ENCODE results near the gene PDGFC.

Gene PDGFC

DNA sequence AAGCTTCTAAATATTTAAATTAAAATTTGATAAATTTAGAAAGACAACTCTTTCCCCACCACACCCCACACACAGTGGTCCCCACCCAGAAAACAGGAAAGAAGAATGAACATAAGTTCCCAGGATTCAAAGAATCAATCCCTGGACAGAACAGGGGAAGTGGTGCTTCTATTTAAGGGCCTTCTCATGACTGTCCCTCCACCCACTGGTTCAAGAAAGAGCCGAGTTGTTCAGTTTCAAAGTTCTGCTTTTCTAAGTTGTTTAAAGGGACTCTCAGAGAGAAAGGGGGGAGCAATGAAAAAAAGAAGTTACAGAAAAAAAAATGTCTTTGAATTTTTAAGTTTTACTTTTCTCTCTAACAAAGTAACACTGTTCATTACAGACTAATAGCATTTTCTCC, 195.8 kb downstream of the PDGFC start:
- Histone ChIP-seq H3K4me1 (ENCODE audit: insufficient read depth, low read length, severe bottlenecking) (no peaks in the 10 kb centered on the region), H3K9me3 (ENCODE audit: low read length) (no peaks in the 10 kb centered on the region), H3K9ac (ENCODE audit: low read length) (no peak overlapping the region), H2AFZ (ENCODE audit: low read length) (no peak overlapping the region), H3K27ac (ENCODE audit: low read depth, low read length, poor library complexity, severe bottlenecking) (no peak overlapping the region), H3K27me3 (ENCODE audit: insufficient read depth, low read length) (no peaks in the 10 kb centered on the region), H3F3A (ENCODE audit: insufficient read depth, low read length) (no peaks in the 10 kb centered on the region), H3K9me2 (ENCODE audit: low read depth, low read length) (no peaks in the 10 kb centered on the region), H3K4me2 (ENCODE audit: low read length) (no peak overlapping the region), H3K79me2 (ENCODE audit: insufficient read depth, low read length) (no peaks in the 10 kb centered on the region), H3K36me3 (ENCODE audit: insufficient read depth, low read length) (no peaks in the 10 kb centered on the region), H3K4me3 (ENCODE audit: low read depth, low read length, poor library complexity, severe bottlenecking) (no peak overlapping the region), H4K20me1 (ENCODE audit: insufficient read depth, low read length) (no peaks in the 10 kb centered on the region)
- no peak for TF ChIP-seq EZH2 (IDR thresholded peaks at IDR 0.05; ENCODE audit: borderline replicate concordance, low read length)
- TF ChIP-seq, protein P1, sequence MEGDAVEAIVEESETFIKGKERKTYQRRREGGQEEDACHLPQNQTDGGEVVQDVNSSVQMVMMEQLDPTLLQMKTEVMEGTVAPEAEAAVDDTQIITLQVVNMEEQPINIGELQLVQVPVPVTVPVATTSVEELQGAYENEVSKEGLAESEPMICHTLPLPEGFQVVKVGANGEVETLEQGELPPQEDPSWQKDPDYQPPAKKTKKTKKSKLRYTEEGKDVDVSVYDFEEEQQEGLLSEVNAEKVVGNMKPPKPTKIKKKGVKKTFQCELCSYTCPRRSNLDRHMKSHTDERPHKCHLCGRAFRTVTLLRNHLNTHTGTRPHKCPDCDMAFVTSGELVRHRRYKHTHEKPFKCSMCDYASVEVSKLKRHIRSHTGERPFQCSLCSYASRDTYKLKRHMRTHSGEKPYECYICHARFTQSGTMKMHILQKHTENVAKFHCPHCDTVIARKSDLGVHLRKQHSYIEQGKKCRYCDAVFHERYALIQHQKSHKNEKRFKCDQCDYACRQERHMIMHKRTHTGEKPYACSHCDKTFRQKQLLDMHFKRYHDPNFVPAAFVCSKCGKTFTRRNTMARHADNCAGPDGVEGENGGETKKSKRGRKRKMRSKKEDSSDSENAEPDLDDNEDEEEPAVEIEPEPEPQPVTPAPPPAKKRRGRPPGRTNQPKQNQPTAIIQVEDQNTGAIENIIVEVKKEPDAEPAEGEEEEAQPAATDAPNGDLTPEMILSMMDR (IDR thresholded peaks at IDR 0.05; ENCODE audit: low read length): no peak

DNA sequence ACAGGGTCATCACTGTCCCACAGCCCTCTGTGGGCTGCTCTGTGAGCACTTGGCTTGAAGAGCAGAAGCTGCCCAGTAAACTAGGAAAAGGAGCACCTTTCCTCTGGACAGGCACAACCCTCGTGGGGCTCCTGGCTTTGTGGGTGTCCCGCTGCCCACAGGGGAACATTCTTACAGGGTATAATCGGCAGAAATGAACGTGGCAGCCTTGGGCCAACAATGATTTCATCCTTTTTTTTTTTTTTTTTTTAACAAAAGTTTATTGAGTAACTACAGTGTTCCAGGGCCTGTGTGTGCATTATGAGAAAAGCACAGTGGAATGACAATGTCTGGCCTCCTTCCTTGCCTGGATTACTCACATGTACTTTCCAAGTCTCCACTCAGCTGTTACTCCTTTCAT, 197.2 kb downstream of the PDGFC start:
- no peak for TF ChIP-seq EZH2 (IDR thresholded peaks at IDR 0.05; ENCODE audit: borderline replicate concordance, low read length)
- TF ChIP-seq, protein P1 (IDR thresholded peaks at IDR 0.05; ENCODE audit: low read length): no peak
- Histone ChIP-seq H3K79me2 (ENCODE audit: insufficient read depth, low read length) (no peaks in the 10 kb centered on the region), H3K9me3 (ENCODE audit: low read length) (no peaks in the 10 kb centered on the region), H3F3A (ENCODE audit: insufficient read depth, low read length) (no peaks in the 10 kb centered on the region), H3K36me3 (ENCODE audit: insufficient read depth, low read length) (no peaks in the 10 kb centered on the region), H3K4me1 (ENCODE audit: insufficient read depth, low read length, severe bottlenecking) (no peaks in the 10 kb centered on the region), H3K9me2 (ENCODE audit: low read depth, low read length) (no peaks in the 10 kb centered on the region), H3K27me3 (ENCODE audit: insufficient read depth, low read length) (no peaks in the 10 kb centered on the region), H2AFZ (ENCODE audit: low read length) (no peak overlapping the region), H3K4me2 (ENCODE audit: low read length) (no peak overlapping the region), H3K9ac (ENCODE audit: low read length) (no peak overlapping the region), H3K27ac (ENCODE audit: low read depth, low read length, poor library complexity, severe bottlenecking) (no peak overlapping the region), H3K4me3 (ENCODE audit: low read depth, low read length, poor library complexity, severe bottlenecking) (no peak overlapping the region), H4K20me1 (ENCODE audit: insufficient read depth, low read length) (no peaks in the 10 kb centered on the region)

DNA sequence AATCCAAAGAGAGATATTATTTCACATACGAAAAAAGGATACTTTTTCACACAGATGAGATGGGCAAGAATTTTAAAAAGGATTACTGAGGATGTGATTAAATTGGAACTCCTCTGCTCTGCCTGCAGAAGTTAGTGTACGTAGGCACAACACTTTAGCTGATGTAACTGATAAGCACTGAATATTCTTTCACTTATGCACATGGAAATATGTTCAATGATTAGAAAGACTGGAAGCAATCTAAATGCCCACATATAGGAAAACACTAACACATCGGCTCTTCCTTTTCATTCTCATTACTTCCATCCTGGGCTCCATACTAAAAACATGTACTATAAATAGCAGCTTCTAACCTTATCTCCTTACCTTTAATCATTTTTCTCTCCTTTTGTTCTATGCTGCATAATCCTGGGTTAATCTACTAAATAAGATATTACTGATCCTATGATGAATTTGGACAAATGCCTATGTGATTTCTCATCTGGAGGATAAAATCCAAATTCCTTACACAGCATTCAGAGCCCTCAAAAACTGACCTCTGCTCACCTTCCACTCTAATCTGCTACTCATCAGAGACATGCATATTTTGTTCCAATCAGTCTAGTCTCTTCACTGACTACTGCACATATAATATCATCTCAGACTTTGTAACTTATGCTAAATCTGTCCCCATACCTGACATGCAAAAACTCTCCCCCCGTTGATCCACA, 197.8 kb downstream of the PDGFC start:
- H3K4me1 ChIP-seq (ENCODE audit: insufficient read depth, low read length, severe bottlenecking): no peaks in the 10 kb centered on the region
- no peaks in the 10 kb centered on the region for H3K27me3 ChIP-seq (ENCODE audit: insufficient read depth, low read length)
- TF ChIP-seq, protein P1 (IDR thresholded peaks at IDR 0.05; ENCODE audit: low read length): no peak
- TF ChIP-seq EZH2 (IDR thresholded peaks at IDR 0.05; ENCODE audit: borderline replicate concordance, low read length): no peak
- no peak overlapping the region for H3K9ac ChIP-seq (ENCODE audit: low read length)
- no peaks in the 10 kb centered on the region for H3K36me3 ChIP-seq (ENCODE audit: insufficient read depth, low read length)
- no peaks in the 10 kb centered on the region for H3K9me2 ChIP-seq (ENCODE audit: low read depth, low read length)
- H2AFZ ChIP-seq (ENCODE audit: low read length): no peak overlapping the region
- H4K20me1 ChIP-seq (ENCODE audit: insufficient read depth, low read length): no peaks in the 10 kb centered on the region
- no peak overlapping the region for H3K4me3 ChIP-seq (ENCODE audit: low read depth, low read length, poor library complexity, severe bottlenecking)
- H3F3A ChIP-seq (ENCODE audit: insufficient read depth, low read length): no peaks in the 10 kb centered on the region
- no peaks in the 10 kb centered on the region for H3K9me3 ChIP-seq (ENCODE audit: low read length)
- no peaks in the 10 kb centered on the region for H3K79me2 ChIP-seq (ENCODE audit: insufficient read depth, low read length)
- no peak overlapping the region for H3K27ac ChIP-seq (ENCODE audit: low read depth, low read length, poor library complexity, severe bottlenecking)
- H3K4me2 ChIP-seq (ENCODE audit: low read length): no peak overlapping the region

All from OCI-LY1 (cell line).